CD8-positive, alpha-beta memory T cell (primary cell): ENCODE results near the gene ADGRV1. TPM values are rescaled to one million over a fixed set of nuclear protein-coding genes. Genes with fewer than 3 reads are reported as not detected.

Source experiments
- CTCF ChIA-PET: fragments of 350-600 bp; sonication (Branson Sonifier 250); formaldehyde crosslinking; loops from one replicate; lab custom pipeline; 2021; ENCODE audit warnings: antibody characterized with exemption; lab: Charles Lee
- POLR2A ChIA-PET: fragments of 350-600 bp; sonication (Branson Sonifier 250); formaldehyde crosslinking; loops from one replicate; lab custom pipeline; 2021; ENCODE audit warnings: antibody characterized with exemption; lab: Charles Lee
- DNase-seq, 5 donors: peaks; one replicate each; pipeline versions ENCODE4 v3.0.0 to v3.0.0-alpha.2; 2020 to 2022; ENCODE audit warnings: mixed read lengths in 1 of 5
- H3K27ac ChIP-seq: one replicate; pipeline ENCODE4 v1.7.0; 2013; ENCODE audit warnings: low read depth, mild to moderate bottlenecking, low read length, moderate library complexity
- H3K27me3 ChIP-seq: 2 replicates; pipeline ENCODE4 v1.7.0; 2013; ENCODE audit warnings: low read length, mild to moderate bottlenecking; ENCODE audit not compliant: insufficient read depth, poor library complexity, severe bottlenecking
- H3K36me3 ChIP-seq: 2 replicates; pipeline ENCODE4 v1.7.0; 2013; ENCODE audit warnings: mild to moderate bottlenecking, low read length, moderate library complexity; ENCODE audit not compliant: insufficient read depth
- H3K4me1 ChIP-seq: 2 replicates; pipeline ENCODE4 v1.7.0; 2013; ENCODE audit warnings: mild to moderate bottlenecking, low read length, moderate library complexity; ENCODE audit not compliant: insufficient read depth
- H3K4me3 ChIP-seq: 2 replicates; pipeline ENCODE4 v1.7.0; 2013; ENCODE audit warnings: mild to moderate bottlenecking, low read length
- H3K9me3 ChIP-seq: 2 replicates; pipeline ENCODE4 v1.7.0; 2013; ENCODE audit warnings: mild to moderate bottlenecking, low read length
- H3K27ac Mint-ChIP-seq, 8 donors: one replicate each; pipeline ENCODE4 v1.8.0; 2020 to 2021; ENCODE audit warnings: mixed read lengths in 8 of 8, mild to moderate bottlenecking in 6 of 8, inconsistent platforms in 3 of 8, moderate library complexity in 3 of 8
- H3K27me3 Mint-ChIP-seq, 2 donors: one replicate each; pipeline ENCODE4 v1.8.0; 2020 to 2021; ENCODE audit warnings: mixed read lengths in 2 of 2, mild to moderate bottlenecking in 1 of 2, moderate library complexity in 1 of 2
- H3K36me3 Mint-ChIP-seq, 3 donors: one replicate each; pipeline ENCODE4 v1.8.0; 2020 to 2021; ENCODE audit warnings: mixed read lengths in 3 of 3, inconsistent platforms in 1 of 3, mild to moderate bottlenecking in 1 of 3
- H3K4me1 Mint-ChIP-seq, 3 donors: one replicate each; pipeline ENCODE4 v1.8.0; 2020 to 2021; ENCODE audit warnings: mixed read lengths in 3 of 3, inconsistent platforms in 1 of 3, mild to moderate bottlenecking in 1 of 3
- H3K4me3 Mint-ChIP-seq, 7 donors: one replicate each; pipeline ENCODE4 v1.8.0; 2020 to 2021; ENCODE audit warnings: mixed read lengths in 7 of 7, mild to moderate bottlenecking in 6 of 7, moderate library complexity in 4 of 7, inconsistent platforms in 2 of 7
- H3K9me3 Mint-ChIP-seq, 5 donors: one replicate each; pipeline ENCODE4 v1.8.0; 2020 to 2022; ENCODE audit warnings: mixed read lengths in 5 of 5, mild to moderate bottlenecking in 3 of 5, moderate library complexity in 2 of 5, inconsistent platforms in 1 of 5
- polyA plus RNA-seq: library from polyadenylated mRNA; unstranded; fragments of 300-500 nt; fragmentation: Illumina TruSeq; gene quantifications from one replicate; pipeline ENCODE4 v1.2.3, GENCODE V29; 2021
- total RNA-seq, 2 experiments: library from RNA; stranded (reverse); gene quantifications; one replicate each; pipeline ENCODE4 v1.2.3, GENCODE V29; 2021

Gene ADGRV1
- total and polyA plus RNA-seq, 3 experiments from 2014 or later, result 0.33 to 0.44 TPM; not detected in 1

- H3K4me1 ChIP-seq, result peaks cover 23% of the 10 kb centered on the region
- ChIA-PET CTCF (interaction anchor here (0.7 to 3.7 kb wide), 13 partner anchors 9 to 1801 kb away, joined by 3 to 59 read pairs (median 5); partner anchors contain the start of genes CETN3, MBLAC2 and POLR3G), POLR2A (interaction anchor here (1.0 to 2.2 kb wide), 7 partner anchors 55 to 854 kb away, joined by 3 to 12 read pairs (median 6); partner anchors contain the start of genes ARRDC3, CETN3, MBLAC2 and POLR3G)
- no peaks in the 10 kb centered on the region for H3K27me3 ChIP-seq
- H3K27ac ChIP-seq, result peak within 1 kb of the TSS; percentile 98
- Mint-ChIP-seq H3K4me1 (peaks cover 32 to 45% (median 40%) of the 10 kb centered on the region in 3 donors), H3K36me3 (peaks cover 0 to 21% (median 4%) of the 10 kb centered on the region in 3 donors), H3K9me3 (no peaks in the 10 kb centered on the region), H3K27ac (peak within 1 kb of the TSS; percentile 92 to 100 (median 98)), H3K27me3 (peaks cover 6 to 21% of the 10 kb centered on the region in 2 donors), H3K4me3 (peak within 1 kb of the TSS; percentile 97 to 100 (median 99))
- H3K9me3 ChIP-seq, result no peaks in the 10 kb centered on the region
- no peaks in the 10 kb centered on the region for H3K36me3 ChIP-seq
- H3K4me3 ChIP-seq, result peak within 1 kb of the TSS; percentile 94
- peak; percentile 96 to 98 (median 97) for DNase-seq
Observed at GRCh38 chr5:90529194-90529938, 29.2 kb upstream of the ADGRV1 start, which contains the start of gene LYSMD3. LYSMD3 (minus strand) TSS chr5:90529584; CDS start chr5:90525289, 4,295 bp downstream.

GRCh38 chr5:90529939-90530677, 28.5 kb upstream of the ADGRV1 start:
- Histone ChIP-seq H3K36me3 (no peaks in the 10 kb centered on the region), H3K9me3 (no peaks in the 10 kb centered on the region), H3K27ac (peak overlapping the region; percentile 98), H3K4me1 (peaks cover 23% of the 10 kb centered on the region), H3K4me3 (peak overlapping the region; percentile 94), H3K27me3 (no peaks in the 10 kb centered on the region)
- Mint-ChIP-seq H3K4me1 (peaks cover 30 to 41% (median 37%) of the 10 kb centered on the region in 3 donors), H3K36me3 (peaks cover 0 to 16% (median 2%) of the 10 kb centered on the region in 3 donors), H3K27ac (peak overlapping the region; percentile 92 to 100 (median 98)), H3K27me3 (peaks cover 8 to 29% of the 10 kb centered on the region in 2 donors), H3K9me3 (no peaks in the 10 kb centered on the region), H3K4me3 (peak overlapping the region; percentile 97 to 100 (median 99))
- DNase-seq, result peak in 2 of 5 donors; percentile 36 to 40
- POLR2A ChIA-PET, result interaction anchor here (1.0 to 1.4 kb wide), 4 partner anchors 56 to 120 kb away, joined by 3 to 7 read pairs (median 6); partner anchors contain the start of genes CETN3, MBLAC2 and POLR3G
- CTCF ChIA-PET, result interaction anchor here (0.7 to 3.7 kb wide), 15 partner anchors 9 to 1802 kb away, joined by 3 to 59 read pairs (median 5); partner anchors contain the start of genes CETN3, MBLAC2 and POLR3G

- ChIA-PET CTCF (interaction anchor here (0.7 to 3.7 kb wide), 12 partner anchors 10 to 1803 kb away, joined by 3 to 59 read pairs (median 5); partner anchors contain the start of genes CETN3, MBLAC2 and POLR3G), POLR2A (interaction anchor here (1.2 to 1.4 kb wide), 2 partner anchors 58 to 121 kb away, joined by 6 to 7 read pairs; partner anchors contain the start of gene CETN3)
- Histone ChIP-seq H3K27ac (peak overlapping the region; percentile 98), H3K4me1 (peaks cover 23% of the 10 kb centered on the region), H3K27me3 (no peaks in the 10 kb centered on the region), H3K9me3 (no peaks in the 10 kb centered on the region), H3K4me3 (no peak overlapping the region), H3K36me3 (no peaks in the 10 kb centered on the region)
- Mint-ChIP-seq H3K36me3 (peaks cover 0 to 12% (median 2%) of the 10 kb centered on the region in 3 donors), H3K4me1 (peaks cover 29 to 36% (median 32%) of the 10 kb centered on the region in 3 donors), H3K27me3 (peaks cover 16 to 36% of the 10 kb centered on the region in 2 donors), H3K4me3 (peak overlapping the region in 3 of 7 donors; percentile 40 to 100 (median 98)), H3K27ac (peak overlapping the region in 4 of 8 donors; percentile 4 to 99 (median 95)), H3K9me3 (no peaks in the 10 kb centered on the region)
- DNase-seq, result no peak
Observed at GRCh38 chr5:90530736-90531487, 27.7 kb upstream of the ADGRV1 start.

- H3K9me3 Mint-ChIP-seq, result no peaks in the 10 kb centered on the region
- peak overlapping the region in 1 of 8 donors; percentile 64 for H3K27ac Mint-ChIP-seq
- CTCF ChIA-PET, result no interaction called here
- no peaks in the 10 kb centered on the region for H3K27me3 ChIP-seq
- H3K27me3 Mint-ChIP-seq, result peaks cover 17 to 48% of the 10 kb centered on the region in 2 donors
- no peak for DNase-seq
- H3K4me3 Mint-ChIP-seq, result no peak overlapping the region
- POLR2A ChIA-PET, result no interaction called here
- peaks cover 5 to 8% (median 6%) of the 10 kb centered on the region in 3 donors for H3K4me1 Mint-ChIP-seq
- H3K27ac ChIP-seq, result no peak overlapping the region
- peaks cover 8% of the 10 kb centered on the region for H3K4me1 ChIP-seq
- peaks cover 0 to 6% (median 0%) of the 10 kb centered on the region in 3 donors for H3K36me3 Mint-ChIP-seq
- no peaks in the 10 kb centered on the region for H3K9me3 ChIP-seq
- H3K4me3 ChIP-seq, result no peak overlapping the region
- H3K36me3 ChIP-seq, result no peaks in the 10 kb centered on the region
Observed at GRCh38 chr5:90533794-90534193, 24.8 kb upstream of the ADGRV1 start.

- Mint-ChIP-seq H3K27me3 (peaks cover 17 to 56% of the 10 kb centered on the region in 2 donors), H3K4me3 (no peak overlapping the region), H3K9me3 (no peaks in the 10 kb centered on the region), H3K27ac (no peak overlapping the region), H3K36me3 (peaks cover 0 to 1% (median 0%) of the 10 kb centered on the region in 3 donors), H3K4me1 (peaks cover under 1 to 2% (median 2%) of the 10 kb centered on the region in 3 donors)
- Histone ChIP-seq H3K27ac (no peak overlapping the region), H3K4me1 (peaks cover 8% of the 10 kb centered on the region), H3K9me3 (no peaks in the 10 kb centered on the region), H3K4me3 (no peak overlapping the region), H3K36me3 (no peaks in the 10 kb centered on the region), H3K27me3 (no peaks in the 10 kb centered on the region)
- CTCF ChIA-PET, result no interaction called here
- DNase-seq, result no peak
- POLR2A ChIA-PET, result no interaction called here
Observed at GRCh38 chr5:90534922-90535321, 23.7 kb upstream of the ADGRV1 start.

GRCh38 chr5:90542827-90543519, 15.6 kb upstream of the ADGRV1 start:
- no peak for DNase-seq
- Mint-ChIP-seq H3K4me3 (no peak overlapping the region), H3K4me1 (no peaks in the 10 kb centered on the region), H3K9me3 (peaks cover 0 to 2% (median 0%) of the 10 kb centered on the region in 5 donors), H3K27me3 (peaks cover 15 to 54% of the 10 kb centered on the region in 2 donors), H3K36me3 (no peaks in the 10 kb centered on the region), H3K27ac (peak overlapping the region in 1 of 8 donors; percentile 6)
- Histone ChIP-seq H3K9me3 (no peaks in the 10 kb centered on the region), H3K27me3 (peaks cover 6% of the 10 kb centered on the region), H3K4me3 (no peak overlapping the region), H3K27ac (no peak overlapping the region), H3K36me3 (no peaks in the 10 kb centered on the region), H3K4me1 (no peaks in the 10 kb centered on the region)
- POLR2A ChIA-PET, result no interaction called here
- CTCF ChIA-PET, result no interaction called here

- no peak for DNase-seq
- H3K27ac Mint-ChIP-seq, result no peak overlapping the region
- no peaks in the 10 kb centered on the region for H3K36me3 Mint-ChIP-seq
Observed at GRCh38 chr5:90545511-90545910, 13.1 kb upstream of the ADGRV1 start.

More at GRCh38 chr5:90545511-90545910, 13.1 kb upstream of the ADGRV1 start:
- Histone ChIP-seq H3K36me3 (no peaks in the 10 kb centered on the region), H3K27me3 (peaks cover 6% of the 10 kb centered on the region), H3K27ac (no peak overlapping the region), H3K4me3 (no peak overlapping the region), H3K9me3 (no peaks in the 10 kb centered on the region), H3K4me1 (no peaks in the 10 kb centered on the region)
- ChIA-PET POLR2A (no interaction called here), CTCF (no interaction called here)
- H3K27me3 Mint-ChIP-seq, result peaks cover 18 to 42% of the 10 kb centered on the region in 2 donors
- H3K9me3 Mint-ChIP-seq, result peaks cover 0 to 2% (median 0%) of the 10 kb centered on the region in 5 donors
- H3K4me1 Mint-ChIP-seq, result no peaks in the 10 kb centered on the region
- no peak overlapping the region for H3K4me3 Mint-ChIP-seq
